HG03159 (cell line): ENCODE results near the gene ANKRD11.

Experiments used
- ATAC-seq: cut with Tn5 transposase; IDR thresholded peaks from one replicate; pipeline ENCODE4 v1.9.1; 2021; ENCODE audit warnings: mild to moderate bottlenecking, moderate library complexity; ENCODE audit not compliant: unreplicated experiment

The ANKRD11 gene

GRCh38 chr16:89291363-89291762 is 199.0 kb downstream of the ANKRD11 start:
- ATAC-seq = no peak

GRCh38 chr16:89290887-89291286 is 199.5 kb downstream of the ANKRD11 start:
- no peak for ATAC-seq

- ATAC-seq = no peak
Measured at GRCh38 chr16:89290472-89290871, 199.9 kb downstream of the ANKRD11 start.

- ATAC-seq = no peak
Measured at GRCh38 chr16:89289428-89290395, 200.6 kb downstream of the ANKRD11 start.

- ATAC-seq = no peak
Measured at GRCh38 chr16:89288966-89289365, 201.4 kb downstream of the ANKRD11 start.

- no peak for ATAC-seq
Measured at GRCh38 chr16:89288577-89288844, 201.8 kb downstream of the ANKRD11 start.

GRCh38 chr16:89287777-89288576 is 202.4 kb downstream of the ANKRD11 start:
- ATAC-seq = no peak

- ATAC-seq = no peak
Measured at GRCh38 chr16:89286096-89286495, 204.3 kb downstream of the ANKRD11 start.

GRCh38 chr16:89285381-89285780 is 205.0 kb downstream of the ANKRD11 start:
- no peak for ATAC-seq

GRCh38 chr16:89283449-89283848 is 206.9 kb downstream of the ANKRD11 start:
- no peak for ATAC-seq

GRCh38 chr16:89282523-89282922 is 207.8 kb downstream of the ANKRD11 start:
- ATAC-seq = no peak

GRCh38 chr16:89281829-89282228 is 208.5 kb downstream of the ANKRD11 start:
- no peak for ATAC-seq

- no peak for ATAC-seq
Measured at GRCh38 chr16:89281189-89281577, 209.2 kb downstream of the ANKRD11 start.

- no peak for ATAC-seq
Measured at GRCh38 chr16:89280546-89281188, 209.7 kb downstream of the ANKRD11 start.

- ATAC-seq = no peak
Measured at GRCh38 chr16:89279666-89280481, 210.5 kb downstream of the ANKRD11 start.

GRCh38 chr16:89278441-89279240 is 211.7 kb downstream of the ANKRD11 start:
- no peak for ATAC-seq

- ATAC-seq = no peak
Measured at GRCh38 chr16:89277641-89278341, 212.6 kb downstream of the ANKRD11 start.

GRCh38 chr16:89277049-89277448 is 213.3 kb downstream of the ANKRD11 start:
- no peak for ATAC-seq
